K562 (cell line): ENCODE measurements around the gene POLR2C. TPM values are rescaled to one million over a fixed set of nuclear protein-coding genes. Genes with fewer than 3 reads are reported as not detected.

Source experiments
- ATAC-seq: fragments of 200-7000 bp; cut with Tn5 transposase; 3 replicates; pipeline ENCODE4 v1.9.1; 2020; ENCODE audit warnings: moderate library complexity
- BruUV-seq: library from RNA; stranded (reverse); fragments of 400-500 nt; replicated peaks from 2 replicates; lab custom pipeline; 2021; lab: Mats Ljungman, UMichigan
- CTCF ChIA-PET: fragments of 300-600 bp; formaldehyde crosslinking; extraction: SDS; loops from one replicate; lab custom pipeline; 2021; ENCODE audit warnings: low intra/inter-chr PET ratio; lab: Yijun Ruan, JAX
- POLR2A ChIA-PET: fragments of 300-600, 350-650 bp; sonication (Branson Sonifier 250); formaldehyde crosslinking; extraction: SDS; loops from one replicate; lab custom pipeline; 2021; ENCODE audit warnings: antibody characterized with exemption, inconsistent platforms; lab: Yijun Ruan, JAX
- DNase-seq, 4 experiments: peaks; one replicate each; pipeline versions ENCODE4 v3.0.0 to v3.0.0-alpha.2; 2011 to 2018; ENCODE audit warnings: low spot score in 3 of 4, mixed read lengths in 3 of 4; ENCODE audit errors: extremely low read depth in 1 of 4
- FAIRE-seq: peaks from 2 replicates; lab custom pipeline; 2011; peaks lifted over from hg19 to GRCh38; lab: Jason Lieb, UNC
- H2AFZ ChIP-seq: 2 replicates; pipeline ENCODE4 v1.6.0; 2011; ENCODE audit warnings: low read depth, low read length, control low read depth, inconsistent platforms
- H3K27ac ChIP-seq: fragments of 200-600 bp; 3 replicates; pipeline ENCODE4 v1.8.0; 2011; ENCODE audit warnings: low read depth, mild to moderate bottlenecking, control low read depth, inconsistent platforms, low read length, moderate library complexity, mixed read lengths; ENCODE audit errors: extremely low read depth
- H3K27me3 ChIP-seq, 2 experiments: fragments of 300-600 bp in 1 of 2; 2 replicates in 1 of 2; 3 replicates in 1 of 2; pipeline versions ENCODE4 v1.6.0 to v1.8.0; 2011; ENCODE audit warnings: inconsistent platforms in 2 of 2, low read length in 2 of 2, mild to moderate bottlenecking in 1 of 2, mixed read lengths in 1 of 2, moderate library complexity in 1 of 2; ENCODE audit not compliant: control insufficient read depth in 2 of 2, insufficient read depth in 2 of 2
- H3K36me3 ChIP-seq: fragments of 300-600 bp; 3 replicates; pipeline ENCODE4 v1.8.0; 2011; ENCODE audit warnings: mild to moderate bottlenecking, low read length, inconsistent platforms; ENCODE audit not compliant: control insufficient read depth, insufficient read depth
- H3K4me1 ChIP-seq, 2 experiments: fragments of 200-600 bp in 1 of 2; replicated peaks in 1 of 2; 2 replicates in 1 of 2; 3 replicates in 1 of 2; pipeline versions ENCODE4 v1.5.1 to v1.8.0; 2011; ENCODE audit warnings: inconsistent platforms in 2 of 2, low read length in 2 of 2, mild to moderate bottlenecking in 1 of 2, mixed read lengths in 1 of 2, moderate library complexity in 1 of 2; ENCODE audit not compliant: control insufficient read depth in 2 of 2, insufficient read depth in 2 of 2
- H3K4me2 ChIP-seq: 2 replicates; pipeline ENCODE4 v1.6.1; 2011; ENCODE audit warnings: low read length, control low read depth, inconsistent platforms, mixed read lengths; ENCODE audit not compliant: insufficient read depth
- H3K4me3 ChIP-seq: fragments of 200-600 bp; sonication (generic), shearing (Covaris generic); 2 replicates; pipeline ENCODE4 v1.5.1; 2016; ENCODE audit warnings: control low read depth, inconsistent platforms
- H3K79me2 ChIP-seq: fragments of 200-600 bp; 3 replicates; pipeline ENCODE4 v1.8.0; 2011; ENCODE audit warnings: low read length, inconsistent platforms; ENCODE audit not compliant: control insufficient read depth, insufficient read depth
- H3K9ac ChIP-seq, 2 experiments: 2 replicates each; pipeline versions ENCODE4 v1.6.0 to v1.6.1; 2011; ENCODE audit warnings: low read depth in 2 of 2, low read length in 2 of 2, control low read depth in 1 of 2, inconsistent platforms in 1 of 2, mild to moderate bottlenecking in 1 of 2, mixed read lengths in 1 of 2; ENCODE audit not compliant: insufficient read depth in 1 of 2
- H3K9me1 ChIP-seq: one replicate; pipeline ENCODE4 v1.6.0; 2011; ENCODE audit warnings: inconsistent platforms, mild to moderate bottlenecking, low read length, moderate library complexity; ENCODE audit not compliant: control insufficient read depth, insufficient read depth
- H3K9me3 ChIP-seq: replicated peaks from 2 replicates; pipeline ENCODE4 v1.5.1; 2011; ENCODE audit warnings: low read depth, low read length, inconsistent platforms; ENCODE audit not compliant: control insufficient read depth, insufficient read depth
- H4K20me1 ChIP-seq: replicated peaks from 2 replicates; pipeline ENCODE4 v1.6.1; 2011; ENCODE audit warnings: low read length, inconsistent platforms, mixed read lengths; ENCODE audit not compliant: control insufficient read depth, insufficient read depth
- CCNT2 ChIP-seq: IDR thresholded peaks from 2 replicates; pipeline ENCODE4 v1.6.1; 2011; ENCODE audit warnings: borderline replicate concordance, low read depth, mild to moderate bottlenecking, moderate library complexity, mixed read lengths, low read length; ENCODE audit not compliant: insufficient read length; ENCODE audit errors: extremely low read depth
- ETS2 ChIP-seq: IDR thresholded peaks from 2 replicates; pipeline ENCODE4 v1.6.1; 2016; ENCODE audit warnings: borderline replicate concordance, missing genetic modification characterization, mild to moderate bottlenecking, moderate library complexity, missing compliant biosample characterization; ENCODE audit not compliant: poor library complexity, severe bottlenecking
- KLF13 ChIP-seq: fragments of 450-650 bp; IDR thresholded peaks from 2 replicates; pipeline ENCODE4 v1.6.1; 2016; ENCODE audit warnings: missing genetic modification characterization, low read depth, mild to moderate bottlenecking, missing compliant biosample characterization, moderate library complexity, borderline replicate concordance
- PATZ1 ChIP-seq: fragments of 250-450 bp; sonication (Bioruptor Pico); IDR thresholded peaks from 2 replicates; pipeline ENCODE4 v1.5.0; 2020; ENCODE audit warnings: mild to moderate bottlenecking, borderline replicate concordance
- SMARCB1 ChIP-seq: IDR thresholded peaks from 2 replicates; pipeline ENCODE4 v1.6.1; 2011; ENCODE audit warnings: improper control_type of control experiment, low read depth; ENCODE audit not compliant: insufficient read length
- TFAM ChIP-seq: fragments of 250-450 bp; sonication (Bioruptor Pico); conservative IDR thresholded peaks from 2 replicates; pipeline ENCODE4 v1.5.0; 2021; ENCODE audit warnings: mild to moderate bottlenecking, moderate library complexity
- ZFP1 ChIP-seq: fragments of 450-650 bp; formaldehyde crosslinking; IDR thresholded peaks from 2 replicates; pipeline ENCODE4 v1.4.0; 2020; ENCODE audit warnings: mild to moderate bottlenecking, mixed read lengths
- WGBS: fragments of 100-300 bp; shearing (Covaris generic); methylation state at CpG from one replicate; pipeline ENCODE4 v1.1.6; 2016; ENCODE audit warnings: low coverage, mixed read lengths; ENCODE audit not compliant: insufficient coverage; ENCODE audit errors: missing lambda C conversion rate; 5-methylcytosine and 5-hydroxymethylcytosine counted together
- in situ Hi-C: fragments of 300-500 bp; cut with MboI; formaldehyde crosslinking; loops from 4 replicates; pipeline ENCODE4 v1.15.0; 2018; ENCODE audit warnings: inconsistent platforms, mixed read lengths
- intact Hi-C: fragments of 100-400 bp; cut with micrococcal nuclease; formaldehyde crosslinking; loops from 2 replicates; pipeline ENCODE4 v1.14.2; 2022
- polyA plus RNA-seq, 8 experiments: library from polyadenylated mRNA; depleted of rRNA in 4 of 8; stranded (reverse) in 5 of 8; unstranded in 3 of 8; fragments of >200 nt; fragmentation: Nextera tagmentation in 2 of 8; fragmentation: Illumina TruSeq in 1 of 8; extraction: Ambion mirVana in 2 of 8; extraction: Trizol in 1 of 8; gene quantifications; 2 replicates each; pipeline versions ENCODE4 v1.2.1 to v1.2.3, GENCODE V29; 2011 to 2014; ENCODE audit warnings: inconsistent platforms in 1 of 8, missing spikeins in 1 of 8
- total RNA-seq, 7 experiments: library from RNA; depleted of rRNA in 6 of 7; stranded (reverse); fragments of >200 nt in 6 of 7; fragmentation: Illumina TruSeq in 2 of 7; extraction: Trizol in 2 of 7; gene quantifications; 2 replicates each; pipeline versions ENCODE4 v1.2.1 to v1.2.3, GENCODE V29; 2011 to 2021; ENCODE audit warnings: low replicate concordance in 1 of 7

Gene POLR2C
- total and polyA plus RNA-seq, 9 of the 15 experiments (the other 6 are each of a cell fraction or from before 2014, with no cell fraction given), result 70.3 to 163 (median 92.3) TPM

DNA sequence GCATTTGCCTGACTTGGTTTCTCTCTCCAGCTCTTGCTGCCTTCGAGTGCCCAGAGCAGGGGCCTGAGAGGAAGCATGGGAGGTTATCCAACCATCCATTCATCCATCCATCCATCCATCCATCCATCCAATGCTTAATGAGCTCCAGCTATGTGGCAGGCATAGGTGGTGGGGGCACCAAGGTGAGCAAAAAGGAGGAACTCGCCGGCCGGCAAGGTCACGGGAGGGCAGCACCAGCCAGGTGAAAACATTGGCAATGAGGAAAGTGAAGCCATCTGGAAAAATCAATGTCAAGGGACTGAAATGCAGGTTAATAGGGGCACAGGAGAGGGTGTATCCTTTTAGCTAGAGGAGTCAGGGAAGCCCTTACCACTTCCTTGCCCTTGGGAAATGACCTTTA is 42.0 kb downstream of the POLR2C start (continued):
- TF ChIP-seq PATZ1 (CRISPR knock-in tag), result no peak

GRCh38 chr16:57505169-57505568 is 42.7 kb downstream of the POLR2C start:
- Histone ChIP-seq H3K36me3 (no peaks in the 10 kb centered on the region), H3K4me1 (peaks cover 8 to 10% of the 10 kb centered on the region in 2 experiments; a peak in 4 of 5 replicates), H3K9ac (no peak overlapping the region), H2AFZ (no peak overlapping the region), H3K4me3 (no peak overlapping the region), H3K9me3 (no peaks in the 10 kb centered on the region), H3K27ac (no peak overlapping the region), H4K20me1 (0 out of 2 replicates have a peak, but pooled peaks cover 3% of the 10 kb centered on the region), H3K79me2 (no peaks in the 10 kb centered on the region), H3K9me1 (no peaks in the 10 kb centered on the region), H3K27me3 (peaks cover 0 to 31% of the 10 kb centered on the region in 2 experiments; a peak in 3 of 5 replicates), H3K4me2 (no peak overlapping the region)
- ATAC-seq (no peak), DNase-seq (no peak), FAIRE-seq (no peak)
- POLR2A ChIA-PET, result interaction anchor here (0.8 kb wide), 1 partner anchor 18 kb away, joined by 4 read pairs; no protein-coding TSS in a partner anchor
- CTCF ChIA-PET, result no interaction called here
- intact Hi-C loops, result no loop called here
- in situ Hi-C loops, result no loop called here
- WGBS, result 12% methylated on average over 5 of the region's 6 CpGs
- no TSS peak for BruUV-seq
- TF ChIP-seq CCNT2, result no peak
- no peak for TF ChIP-seq KLF13 (tag)
- TF ChIP-seq TFAM, result no peak
- no peak for TF ChIP-seq ZFP1 (CRISPR knock-in tag)
- no peak for TF ChIP-seq SMARCB1
- TF ChIP-seq ETS2 (tag), result no peak
